T-helper 1 cell treated with Interleukin-12 subunit alpha and Interleukin-12 subunit beta and Interleukin-4 antibody, amounts not matched to agents 30 ng/mL and 1 ng/mL, for 36 hours (primary cell): ENCODE data around the gene ADRM1. TPM values are rescaled to one million over a fixed set of nuclear protein-coding genes. Genes with fewer than 3 reads are reported as not detected.

Source experiments
- intact Hi-C: fragments of 100-400 bp; cut with micrococcal nuclease; formaldehyde crosslinking; loops from one replicate; pipeline ENCODE4 v1.15.1; 2024
- total RNA-seq: library from RNA; stranded (reverse); gene quantifications from 2 replicates; pipeline ENCODE4 v1.2.3, GENCODE V29; 2022

ADRM1 gene
- total RNA-seq, 1 donor from 2014 or later = 123 TPM

DNA sequence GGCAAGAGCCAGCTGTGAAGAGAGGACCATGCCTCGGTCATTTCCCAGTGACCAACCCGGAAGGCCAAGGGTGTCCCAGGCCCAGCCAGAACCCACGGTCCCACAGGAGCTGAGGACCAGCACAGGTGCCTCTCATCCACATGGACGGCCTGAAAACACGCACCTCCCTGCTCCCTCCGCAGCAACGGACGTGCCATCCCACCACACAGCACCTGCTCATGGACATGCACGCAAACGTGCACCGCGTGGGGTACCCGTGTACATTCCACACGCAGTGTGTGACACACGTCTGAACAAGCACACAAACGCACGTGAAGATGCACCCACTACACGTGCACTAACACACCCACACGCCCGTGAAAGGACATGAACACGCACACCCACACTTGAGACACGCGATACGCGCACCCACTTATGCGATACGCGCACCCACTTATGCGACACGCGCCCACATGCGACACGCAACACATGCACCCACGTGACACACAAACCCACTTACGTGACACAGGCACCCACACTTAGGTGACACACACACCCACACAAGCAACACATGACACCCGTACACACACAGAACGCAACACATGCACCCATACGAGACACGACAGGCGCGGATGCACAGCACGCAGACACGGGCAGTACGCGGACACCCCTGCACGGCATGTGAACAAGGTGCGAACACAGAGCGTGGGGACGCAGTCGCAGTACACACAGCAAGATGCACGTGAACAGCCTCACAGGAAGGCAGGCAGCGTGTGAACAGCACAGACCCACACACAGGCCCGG is 34.2 kb downstream of the ADRM1 start:
- intact Hi-C loops = no loop called here

DNA sequence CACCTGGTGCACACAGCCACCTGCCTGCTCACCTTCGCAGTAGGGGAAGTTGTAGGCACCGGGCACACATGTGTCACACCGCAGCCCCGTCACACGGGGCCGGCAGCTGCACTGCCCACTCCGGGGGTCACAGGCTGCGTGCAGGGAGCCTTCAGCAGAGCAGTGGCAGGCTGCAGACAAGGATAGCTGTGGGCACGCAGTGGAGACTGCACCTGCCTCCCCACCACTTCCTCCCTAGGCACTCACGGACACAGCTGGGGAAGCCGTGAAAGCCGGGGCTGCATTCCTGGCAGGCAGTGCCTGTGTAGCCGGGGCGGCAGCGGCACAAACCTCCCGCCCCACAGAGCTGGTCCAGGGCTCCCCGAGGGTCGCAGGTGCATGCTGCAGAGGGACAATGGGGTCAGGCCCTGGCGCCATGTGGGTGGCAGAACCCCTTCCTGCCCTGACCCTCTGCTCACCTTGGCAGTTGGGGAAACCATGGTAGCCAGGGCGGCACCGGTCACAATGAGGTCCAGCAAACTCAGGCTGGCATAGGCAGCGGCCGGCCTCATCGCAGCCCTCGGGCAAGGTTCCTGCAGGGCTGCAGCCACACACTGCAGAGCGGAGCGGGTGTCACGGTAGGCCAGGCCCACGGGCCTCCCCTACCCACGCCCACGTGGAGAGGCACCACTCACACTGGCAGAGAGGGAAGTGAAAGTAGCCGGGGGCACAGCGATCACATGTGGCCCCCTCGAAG is 34.9 kb downstream of the ADRM1 start:
- intact Hi-C loops = no loop called here

DNA sequence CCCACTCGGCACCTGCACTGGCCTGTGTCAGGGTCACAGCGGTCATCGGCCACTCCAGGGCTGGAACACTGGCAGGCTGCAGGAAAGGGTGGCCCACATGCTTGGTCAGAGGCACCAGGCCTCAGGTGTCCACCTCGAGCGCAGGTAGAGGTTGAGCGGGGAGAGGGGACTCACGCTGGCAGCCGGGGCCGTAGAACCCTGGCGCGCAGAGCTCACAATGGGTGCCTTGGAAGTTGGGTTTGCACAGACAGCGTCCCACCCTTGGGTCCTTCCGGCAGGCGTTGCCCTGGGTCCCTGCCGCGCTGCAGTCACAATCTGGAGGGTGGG is 35.5 kb downstream of the ADRM1 start:
- intact Hi-C loops = no loop called here

DNA sequence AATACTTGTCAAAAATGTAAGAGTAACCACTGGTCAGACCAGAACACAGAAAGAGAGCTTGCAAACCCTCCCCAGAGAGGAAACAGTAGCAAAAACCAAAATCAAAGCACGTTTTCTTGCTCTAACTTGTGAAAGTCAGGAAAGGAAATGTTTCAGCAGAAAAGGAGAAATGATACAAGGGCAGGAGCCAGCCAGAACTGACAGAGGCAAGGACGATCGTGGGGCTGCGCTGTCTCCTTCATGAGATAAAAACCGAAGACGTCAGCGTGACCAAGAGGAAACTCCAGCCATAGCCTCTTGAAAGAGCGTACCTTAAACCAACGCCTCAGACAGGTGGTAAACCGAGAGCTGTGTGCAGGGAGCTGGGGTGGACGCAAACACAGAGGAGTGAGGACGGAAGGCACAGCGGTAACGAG is 36.9 kb downstream of the ADRM1 start:
- intact Hi-C loops = no loop called here

DNA sequence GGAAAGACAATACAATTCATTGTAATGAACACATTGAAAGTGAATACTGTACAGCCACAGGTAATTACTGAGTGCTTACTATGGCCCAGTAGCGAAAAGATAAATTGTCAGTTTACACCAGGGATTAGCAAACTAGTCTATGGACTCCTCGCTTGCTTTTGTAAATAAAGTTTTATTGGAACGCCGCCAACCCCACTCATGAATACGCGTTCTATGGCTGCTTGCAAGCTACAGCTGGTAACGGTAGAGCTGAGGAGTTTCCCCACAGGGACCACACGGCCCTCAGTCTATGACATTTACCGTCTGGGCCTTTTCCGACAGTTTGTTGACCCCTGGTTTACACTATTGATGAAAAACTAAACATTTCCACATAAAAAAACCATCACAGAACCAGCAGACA is 40.1 kb downstream of the ADRM1 start:
- intact Hi-C loops = no loop called here

- intact Hi-C loops = no loop called here
Observed at GRCh38 chr20:62344092-62344491, 41.3 kb downstream of the ADRM1 start.

DNA sequence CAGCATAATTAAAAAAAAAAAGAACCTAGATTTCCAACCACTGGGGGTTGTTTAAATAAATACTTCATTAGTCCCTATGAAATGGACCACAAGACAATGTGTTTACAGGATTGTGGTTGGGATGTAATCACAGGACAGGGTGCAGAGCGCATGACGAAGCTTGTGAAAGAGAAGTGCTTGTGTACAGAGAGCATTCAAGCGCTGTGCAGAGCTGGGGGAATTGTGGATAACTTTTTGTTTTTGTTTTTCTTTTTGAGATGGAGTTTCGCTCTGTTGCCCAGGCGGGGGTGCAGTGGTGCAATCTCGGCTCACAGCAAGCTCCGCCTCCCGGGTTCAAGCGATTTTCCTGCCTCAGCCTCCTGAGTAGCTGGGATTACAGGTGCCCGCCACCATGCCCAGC is 42.0 kb downstream of the ADRM1 start:
- intact Hi-C loops = no loop called here

DNA sequence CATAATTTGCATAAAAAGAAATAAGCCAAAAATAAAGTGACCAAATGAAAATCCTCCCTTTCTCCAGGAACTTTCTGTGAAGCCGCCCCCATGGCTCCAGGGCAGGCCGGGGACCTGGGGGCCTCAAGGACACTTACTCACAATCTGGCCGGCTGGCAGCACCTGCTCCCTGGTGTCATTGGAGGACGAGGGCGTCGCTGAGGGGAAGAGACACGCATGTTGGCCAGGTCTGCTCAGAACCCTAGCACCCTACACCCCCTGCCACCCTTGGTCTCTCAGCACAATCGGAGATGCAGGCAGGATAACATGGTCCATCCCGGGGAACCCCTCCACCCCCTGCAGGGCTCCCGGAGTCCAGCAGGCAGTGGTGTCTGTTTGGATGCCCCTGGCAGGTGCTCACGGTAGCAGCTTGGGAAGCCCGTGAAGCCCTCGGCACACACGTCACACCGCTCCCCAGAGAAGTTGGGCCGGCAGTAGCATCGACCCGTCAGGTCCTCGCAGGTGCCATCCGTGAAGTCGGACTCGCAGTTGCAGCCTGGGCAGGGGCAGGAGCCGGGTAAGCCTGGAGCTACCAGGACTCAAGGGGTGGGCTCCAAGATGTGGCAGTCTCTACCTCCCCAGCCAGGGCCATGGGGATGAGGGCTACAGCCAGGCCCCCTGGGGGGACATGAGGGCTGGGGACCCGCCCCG is 43.0 kb downstream of the ADRM1 start:
- intact Hi-C loops = no loop called here

DNA sequence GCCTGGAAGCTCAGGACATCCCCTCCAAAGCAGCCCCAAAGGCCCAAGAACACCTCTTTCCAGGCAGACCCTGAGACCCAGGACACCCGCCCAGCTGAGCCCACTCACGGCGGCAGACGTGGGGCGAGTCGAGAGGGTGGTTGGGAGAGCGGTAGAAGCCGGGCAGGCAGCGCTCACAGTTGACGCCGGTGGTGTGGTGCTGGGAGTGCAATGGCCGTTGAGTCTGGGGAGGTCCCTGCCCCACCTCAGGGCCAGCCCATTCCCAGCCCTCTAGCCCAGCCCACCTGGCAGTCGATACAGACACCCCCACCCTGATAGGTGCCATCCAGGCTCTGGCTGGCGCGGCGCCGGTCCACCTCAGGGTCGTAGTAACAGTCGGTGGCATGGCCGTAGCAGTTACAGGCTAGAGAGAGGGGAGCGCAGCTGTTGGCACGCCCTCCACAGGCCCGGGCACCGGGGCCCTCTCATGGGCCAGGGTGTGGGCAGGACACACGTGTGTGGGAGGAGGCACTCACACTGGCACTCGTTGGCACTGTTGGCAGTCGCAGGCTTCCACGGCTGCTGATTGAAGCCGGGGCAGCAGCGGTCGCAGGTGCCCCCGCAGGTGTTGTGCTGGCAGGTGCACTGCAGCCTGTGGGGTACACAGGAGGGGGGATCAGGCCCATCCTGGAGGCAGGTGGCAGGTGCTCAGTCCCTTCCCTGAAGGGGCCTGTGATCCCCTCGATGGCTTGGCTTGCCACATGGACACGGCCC is 43.8 kb downstream of the ADRM1 start:
- intact Hi-C loops = no loop called here

DNA sequence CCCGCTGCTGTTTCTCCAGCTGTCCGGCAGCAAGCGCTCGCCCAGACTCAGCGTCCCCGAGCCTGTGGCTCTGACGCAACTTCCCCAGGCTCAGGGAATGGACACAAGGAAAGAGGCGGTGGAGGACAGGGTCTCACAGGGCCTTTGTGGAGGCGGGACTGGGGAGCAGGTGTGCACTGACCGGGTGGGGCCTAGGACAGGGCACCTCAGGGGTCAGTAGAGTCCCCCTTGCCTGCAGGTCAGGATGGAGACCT is 44.3 kb downstream of the ADRM1 start:
- intact Hi-C loops = no loop called here

- intact Hi-C loops = no loop called here
Observed at GRCh38 chr20:62347445-62347844, 44.6 kb downstream of the ADRM1 start.

- intact Hi-C loops = no loop called here
Observed at GRCh38 chr20:62348604-62349003, 45.8 kb downstream of the ADRM1 start.

DNA sequence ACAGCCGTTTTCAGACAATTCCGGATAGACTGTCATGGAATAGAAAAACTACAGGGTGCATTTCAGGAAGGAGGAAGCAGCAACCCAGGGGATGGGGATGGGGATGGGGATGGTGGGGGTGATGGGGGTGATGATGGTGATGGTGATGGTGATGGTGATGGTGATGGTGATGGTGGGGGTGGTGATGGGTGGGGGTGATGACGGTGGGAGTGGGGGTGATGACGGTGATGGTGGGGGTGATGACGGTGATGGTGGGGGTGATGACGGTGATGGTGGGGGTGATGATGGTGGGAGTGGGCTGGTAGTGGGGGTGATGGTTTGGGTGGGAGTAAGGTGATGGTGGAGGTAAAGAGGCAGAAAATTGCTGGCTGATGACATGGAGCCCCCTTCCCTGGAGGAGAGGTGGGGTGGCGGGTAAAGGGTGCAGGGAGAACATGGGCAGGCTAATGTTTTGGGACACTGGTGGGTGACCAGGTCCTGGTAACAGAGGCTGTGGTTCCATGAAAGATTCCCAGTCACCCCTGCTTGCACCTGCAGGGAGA is 46.8 kb downstream of the ADRM1 start:
- intact Hi-C loops = no loop called here

DNA sequence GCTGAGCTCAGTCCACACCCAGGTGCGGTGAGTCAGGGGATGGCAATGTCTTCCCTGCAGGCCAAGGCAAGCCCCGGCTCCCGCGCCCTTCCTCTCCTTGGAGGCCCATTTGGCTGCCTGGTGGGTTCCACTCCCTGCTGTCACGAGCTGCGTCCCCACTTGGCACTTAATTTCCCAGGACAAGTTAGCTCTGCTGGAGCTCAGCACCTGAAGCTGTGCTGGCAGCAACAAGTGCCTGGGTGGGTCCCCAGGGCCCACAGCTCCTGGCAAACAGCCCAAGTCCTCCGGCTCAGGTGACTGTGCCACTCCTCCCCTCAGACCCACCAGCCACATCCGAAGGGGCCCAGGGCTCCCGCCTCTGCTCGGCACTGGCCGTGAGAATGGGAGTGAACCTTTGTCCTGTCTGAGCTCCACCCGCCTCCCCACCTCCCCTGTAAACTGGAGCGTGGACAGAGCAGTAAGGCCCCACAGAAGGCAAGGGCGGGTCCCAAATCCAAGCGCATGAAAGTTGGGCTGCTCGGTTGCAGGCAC is 47.4 kb downstream of the ADRM1 start:
- intact Hi-C loops = no loop called here

DNA sequence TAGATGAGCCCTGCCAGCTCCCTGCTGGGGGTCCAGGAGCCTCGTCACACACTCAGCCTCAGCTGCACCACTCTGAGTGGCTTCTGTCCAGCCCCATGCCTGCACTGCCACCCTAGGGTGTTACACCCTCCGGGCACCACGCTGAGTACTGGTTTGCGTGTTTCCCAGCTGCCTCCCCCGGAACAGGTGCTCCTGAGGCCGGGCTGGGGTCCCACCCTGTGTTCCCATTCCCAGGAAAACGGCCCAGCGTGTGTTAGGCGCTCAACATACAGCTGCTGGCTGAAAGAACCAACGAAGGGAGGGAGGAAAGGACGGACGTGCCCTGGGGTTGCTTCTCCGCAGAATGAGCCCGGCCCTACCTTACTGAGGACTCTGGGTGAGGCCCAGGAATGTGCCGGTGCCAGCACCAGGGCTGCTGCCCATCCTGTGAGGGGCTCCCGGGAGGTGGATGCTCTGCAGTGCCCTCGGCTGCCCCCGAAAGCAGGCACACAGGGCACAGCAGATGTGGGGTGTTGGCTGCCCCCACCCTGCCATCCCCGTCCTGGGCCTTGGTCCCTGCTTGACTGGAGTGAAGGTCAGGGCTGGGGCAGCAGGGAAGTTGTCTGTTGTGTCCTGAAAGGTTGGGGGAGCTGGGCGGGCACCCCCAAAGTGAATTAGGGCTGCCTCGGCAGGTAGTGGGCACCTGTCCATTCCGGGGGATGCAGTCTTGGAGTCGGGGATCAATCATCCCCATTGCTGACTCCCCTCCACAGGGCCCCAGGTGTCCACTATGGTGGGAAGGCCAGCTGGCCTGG is 48.0 kb downstream of the ADRM1 start:
- intact Hi-C loops = no loop called here

- intact Hi-C loops = no loop called here
Observed at GRCh38 chr20:62351469-62352401, 48.9 kb downstream of the ADRM1 start.

DNA sequence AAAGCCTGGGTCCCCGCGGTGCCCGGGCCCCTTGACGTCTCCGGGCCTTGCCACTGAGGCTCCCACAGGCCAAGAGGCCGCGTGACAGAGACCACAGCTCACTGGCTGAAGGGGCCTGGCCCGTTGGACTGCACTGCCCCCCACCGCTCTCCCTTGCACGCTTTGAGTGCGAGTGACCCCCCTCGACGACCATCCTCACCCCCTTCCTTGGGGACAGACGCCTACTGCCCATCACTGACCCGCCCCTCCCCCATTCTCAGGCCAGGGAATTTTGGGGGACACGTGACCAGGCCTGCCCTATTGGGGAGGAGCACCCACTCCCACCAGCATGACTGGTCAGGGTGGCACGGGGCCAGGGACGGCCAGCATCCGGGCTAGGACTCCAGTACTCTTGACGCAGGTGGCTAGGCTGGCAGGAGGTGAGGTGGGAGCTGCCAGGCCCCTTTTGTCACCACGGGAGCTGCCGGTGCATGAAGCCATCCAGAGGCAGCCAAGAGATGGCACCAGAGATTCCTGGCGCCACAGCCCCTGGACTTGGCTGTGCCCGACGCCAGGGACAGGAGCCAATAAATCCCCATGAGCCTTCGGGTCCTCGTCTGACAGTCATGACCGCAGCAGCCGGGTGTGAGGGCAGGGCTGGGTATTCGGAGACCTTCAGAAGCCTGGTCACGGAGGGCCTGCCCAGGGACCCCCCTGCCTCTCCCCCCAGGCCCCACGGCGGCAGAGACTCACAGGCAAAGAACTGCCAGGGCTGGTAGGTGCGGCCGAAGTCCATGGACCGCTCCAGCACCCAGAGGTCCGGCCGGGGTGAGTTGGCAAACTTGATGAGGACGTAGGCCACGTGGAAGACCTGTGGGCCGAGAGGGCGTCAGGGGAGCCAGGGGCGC is 49.8 kb downstream of the ADRM1 start:
- intact Hi-C loops = no loop called here

DNA sequence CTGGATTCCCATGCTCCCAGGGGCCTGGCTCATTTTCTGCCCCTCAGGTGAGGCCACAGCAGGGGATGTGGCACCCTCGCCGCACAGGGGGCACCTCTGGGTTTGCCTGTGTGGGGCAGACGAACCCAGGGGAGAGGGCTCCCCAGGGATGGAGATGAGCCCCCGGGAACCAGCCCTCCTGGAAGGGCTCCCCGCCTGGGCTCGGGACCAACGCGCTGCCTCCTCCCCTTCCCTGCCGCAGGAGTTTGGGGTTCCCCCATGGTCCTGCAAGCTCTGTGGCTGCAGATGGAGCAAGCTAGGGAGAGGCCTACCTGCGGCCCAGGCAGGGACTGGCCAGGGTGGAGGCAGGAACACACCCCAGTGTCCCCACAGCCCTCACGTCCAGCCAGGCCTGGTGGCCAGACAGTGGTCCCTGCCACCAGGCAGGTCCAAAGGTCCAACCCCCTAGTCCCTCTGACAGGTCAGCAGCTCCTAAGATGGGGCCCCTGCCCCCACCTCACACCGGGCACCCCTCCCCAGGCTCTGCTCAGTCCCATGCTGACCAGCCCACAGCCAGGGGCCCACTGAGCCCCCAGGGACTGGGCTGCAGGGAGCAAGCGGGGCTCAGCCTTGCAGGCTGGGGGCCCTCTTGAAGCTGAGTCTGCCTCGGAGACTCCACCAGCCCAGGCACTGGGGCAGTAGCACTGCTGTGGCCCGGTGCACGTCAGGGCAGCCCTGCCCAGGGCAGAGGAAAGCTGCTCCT is 50.7 kb downstream of the ADRM1 start:
- intact Hi-C loops = no loop called here
